ENCODE results near the gene CDKN2A. TPM values are rescaled to one million over a fixed set of nuclear protein-coding genes. Genes with fewer than 3 reads are reported as not detected.

Gene CDKN2A
- total and polyA plus RNA-seq, 4 donors = 0.23 to 0.76 (median 0.43) TPM

DNA sequence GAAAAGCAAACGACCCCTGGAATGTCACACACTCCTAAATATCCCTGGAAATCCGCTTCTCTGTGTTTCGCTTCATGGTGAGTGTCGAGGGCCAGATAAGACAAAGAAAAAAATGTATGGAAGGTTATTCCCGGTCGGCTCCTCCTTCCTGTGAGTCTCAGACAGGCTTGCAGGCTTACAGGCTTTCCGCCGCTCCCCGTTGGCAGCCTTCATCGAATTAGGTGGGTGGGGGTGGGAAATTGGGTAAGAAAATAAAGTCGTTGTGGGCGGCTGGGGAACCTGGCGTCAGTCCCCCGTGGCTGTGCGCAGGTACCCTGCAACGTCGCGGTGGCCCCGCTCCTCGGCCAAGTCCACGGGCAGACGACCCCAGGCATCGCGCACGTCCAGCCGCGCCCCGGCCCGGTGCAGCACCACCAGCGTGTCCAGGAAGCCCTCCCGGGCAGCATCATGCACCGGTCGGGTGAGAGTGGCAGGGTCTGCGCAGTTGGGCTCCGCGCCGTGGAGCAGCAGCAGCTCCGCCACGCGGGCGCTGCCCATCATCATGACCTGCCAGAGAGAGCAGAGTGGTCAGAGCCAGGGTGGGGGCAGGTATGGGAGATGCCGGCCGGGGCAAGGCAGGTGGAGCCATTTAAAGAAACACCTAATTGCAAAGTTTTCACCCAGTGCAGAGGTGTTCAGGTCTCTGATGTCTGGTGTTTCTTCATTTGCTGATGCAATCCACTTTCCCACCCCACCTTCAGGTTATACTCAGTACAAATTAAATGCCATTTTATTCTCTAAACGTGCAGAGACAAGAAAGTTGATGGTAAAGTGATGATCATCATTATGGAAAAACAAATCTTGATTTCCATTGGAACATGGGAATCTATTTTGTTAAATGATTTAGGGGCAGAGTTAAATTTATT, 11.8 kb upstream of the CDKN2A start:
- H3K4me1 ChIP-seq (ENCODE audit: control insufficient read depth in 4 of 4, insufficient read depth in 4 of 4, low read length in 3 of 4) = peaks cover 2 to 17% (median 8%) of the 10 kb centered on the region in 4 donors
- H3K27ac ChIP-seq (ENCODE audit: low read depth in 1 of 2, low read length in 2 of 2) = no peak overlapping the region
- peaks cover 0 to 10% (median 0%) of the 10 kb centered on the region in 4 donors for H3K27me3 ChIP-seq (ENCODE audit: control insufficient read depth in 4 of 4, insufficient read depth in 4 of 4, low read length in 3 of 4)
- 41% methylated on average over 44 of the region's 44 CpGs for WGBS
- no peak for DNase-seq (ENCODE audit: low spot score)
- no peaks in the 10 kb centered on the region for H3K9me3 ChIP-seq (ENCODE audit: control insufficient read depth in 4 of 4, low read length in 3 of 4)
- no peak overlapping the region for H3K4me3 ChIP-seq (ENCODE audit: low read depth in 1 of 3, low read length in 3 of 3)
- no peaks in the 10 kb centered on the region for H3K36me3 ChIP-seq (ENCODE audit: control insufficient read depth in 4 of 4, insufficient read depth in 3 of 4, low read depth in 1 of 4, low read length in 3 of 4)
- H3K9ac ChIP-seq (ENCODE audit: low read depth in 1 of 2, low read length in 2 of 2) = no peak overlapping the region
- TF ChIP-seq FOXA2 (IDR thresholded peaks at IDR 0.05) (no peak), YY1 (IDR thresholded peaks at IDR 0.05) (no peak), GABPA (IDR thresholded peaks at IDR 0.05 in 1 of 2, conservative IDR thresholded peaks at IDR 0.05 in 1 of 2) (no peak), EGR1 (IDR thresholded peaks at IDR 0.05; ENCODE audit: low read depth in 2 of 2) (no peak)
- TF ChIP-seq, protein P1, sequence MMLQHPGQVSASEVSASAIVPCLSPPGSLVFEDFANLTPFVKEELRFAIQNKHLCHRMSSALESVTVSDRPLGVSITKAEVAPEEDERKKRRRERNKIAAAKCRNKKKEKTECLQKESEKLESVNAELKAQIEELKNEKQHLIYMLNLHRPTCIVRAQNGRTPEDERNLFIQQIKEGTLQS (IDR thresholded peaks at IDR 0.05) = no peak
- TF ChIP-seq, protein P2, sequence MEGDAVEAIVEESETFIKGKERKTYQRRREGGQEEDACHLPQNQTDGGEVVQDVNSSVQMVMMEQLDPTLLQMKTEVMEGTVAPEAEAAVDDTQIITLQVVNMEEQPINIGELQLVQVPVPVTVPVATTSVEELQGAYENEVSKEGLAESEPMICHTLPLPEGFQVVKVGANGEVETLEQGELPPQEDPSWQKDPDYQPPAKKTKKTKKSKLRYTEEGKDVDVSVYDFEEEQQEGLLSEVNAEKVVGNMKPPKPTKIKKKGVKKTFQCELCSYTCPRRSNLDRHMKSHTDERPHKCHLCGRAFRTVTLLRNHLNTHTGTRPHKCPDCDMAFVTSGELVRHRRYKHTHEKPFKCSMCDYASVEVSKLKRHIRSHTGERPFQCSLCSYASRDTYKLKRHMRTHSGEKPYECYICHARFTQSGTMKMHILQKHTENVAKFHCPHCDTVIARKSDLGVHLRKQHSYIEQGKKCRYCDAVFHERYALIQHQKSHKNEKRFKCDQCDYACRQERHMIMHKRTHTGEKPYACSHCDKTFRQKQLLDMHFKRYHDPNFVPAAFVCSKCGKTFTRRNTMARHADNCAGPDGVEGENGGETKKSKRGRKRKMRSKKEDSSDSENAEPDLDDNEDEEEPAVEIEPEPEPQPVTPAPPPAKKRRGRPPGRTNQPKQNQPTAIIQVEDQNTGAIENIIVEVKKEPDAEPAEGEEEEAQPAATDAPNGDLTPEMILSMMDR (IDR thresholded peaks at IDR 0.05; ENCODE audit: low read depth, low read length, missing input control) = no peak

DNA sequence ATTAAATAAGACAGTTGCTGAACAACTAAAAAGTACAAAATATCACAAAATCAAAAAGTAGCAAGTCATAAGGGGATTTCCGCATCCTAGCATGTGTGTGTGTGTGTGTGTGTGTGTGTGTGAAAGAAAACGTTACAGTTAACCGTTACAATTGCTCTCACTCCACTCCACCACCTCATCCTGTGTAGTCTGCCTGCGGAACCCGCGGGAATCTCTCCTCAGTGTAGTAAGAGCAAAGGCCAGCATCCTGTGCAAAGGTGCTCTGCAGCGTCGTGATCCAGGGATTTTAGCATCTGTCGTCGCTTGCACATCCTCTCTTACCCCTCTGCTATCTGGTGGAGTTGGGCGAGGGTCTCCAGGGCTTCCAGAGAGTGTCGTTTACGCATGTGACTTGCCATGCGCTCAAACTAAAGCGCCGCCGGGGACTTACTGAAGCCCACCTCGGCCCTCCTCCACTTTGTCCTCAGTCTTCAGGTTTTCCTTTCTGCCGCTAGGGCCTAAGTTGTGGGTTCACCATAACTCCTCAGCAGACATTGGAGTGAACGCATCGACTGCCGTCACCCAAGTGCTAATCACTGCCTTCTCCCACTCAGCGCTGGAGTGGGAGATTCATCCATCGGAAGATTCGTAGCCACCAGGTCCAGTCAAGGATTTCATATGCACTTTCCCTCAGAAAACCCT, 11.0 kb upstream of the CDKN2A start:
- Histone ChIP-seq H3K4me3 (ENCODE audit: low read depth in 1 of 3, low read length in 3 of 3) (no peak overlapping the region), H3K4me1 (ENCODE audit: control insufficient read depth in 4 of 4, insufficient read depth in 4 of 4, low read length in 3 of 4) (peaks cover 2 to 17% (median 8%) of the 10 kb centered on the region in 4 donors), H3K9me3 (ENCODE audit: control insufficient read depth in 4 of 4, low read length in 3 of 4) (no peaks in the 10 kb centered on the region), H3K27ac (ENCODE audit: low read depth in 1 of 2, low read length in 2 of 2) (no peak overlapping the region), H3K36me3 (ENCODE audit: control insufficient read depth in 4 of 4, insufficient read depth in 3 of 4, low read depth in 1 of 4, low read length in 3 of 4) (no peaks in the 10 kb centered on the region), H3K9ac (ENCODE audit: low read depth in 1 of 2, low read length in 2 of 2) (no peak overlapping the region), H3K27me3 (ENCODE audit: control insufficient read depth in 4 of 4, insufficient read depth in 4 of 4, low read length in 3 of 4) (peaks cover 0 to 10% (median 0%) of the 10 kb centered on the region in 4 donors)
- 57% methylated on average over 25 of the region's 25 CpGs for WGBS
- TF ChIP-seq GABPA (IDR thresholded peaks at IDR 0.05 in 1 of 2, conservative IDR thresholded peaks at IDR 0.05 in 1 of 2) (no peak), FOXA1 (IDR thresholded peaks at IDR 0.05) (no peak)
- TF ChIP-seq, protein P3, sequence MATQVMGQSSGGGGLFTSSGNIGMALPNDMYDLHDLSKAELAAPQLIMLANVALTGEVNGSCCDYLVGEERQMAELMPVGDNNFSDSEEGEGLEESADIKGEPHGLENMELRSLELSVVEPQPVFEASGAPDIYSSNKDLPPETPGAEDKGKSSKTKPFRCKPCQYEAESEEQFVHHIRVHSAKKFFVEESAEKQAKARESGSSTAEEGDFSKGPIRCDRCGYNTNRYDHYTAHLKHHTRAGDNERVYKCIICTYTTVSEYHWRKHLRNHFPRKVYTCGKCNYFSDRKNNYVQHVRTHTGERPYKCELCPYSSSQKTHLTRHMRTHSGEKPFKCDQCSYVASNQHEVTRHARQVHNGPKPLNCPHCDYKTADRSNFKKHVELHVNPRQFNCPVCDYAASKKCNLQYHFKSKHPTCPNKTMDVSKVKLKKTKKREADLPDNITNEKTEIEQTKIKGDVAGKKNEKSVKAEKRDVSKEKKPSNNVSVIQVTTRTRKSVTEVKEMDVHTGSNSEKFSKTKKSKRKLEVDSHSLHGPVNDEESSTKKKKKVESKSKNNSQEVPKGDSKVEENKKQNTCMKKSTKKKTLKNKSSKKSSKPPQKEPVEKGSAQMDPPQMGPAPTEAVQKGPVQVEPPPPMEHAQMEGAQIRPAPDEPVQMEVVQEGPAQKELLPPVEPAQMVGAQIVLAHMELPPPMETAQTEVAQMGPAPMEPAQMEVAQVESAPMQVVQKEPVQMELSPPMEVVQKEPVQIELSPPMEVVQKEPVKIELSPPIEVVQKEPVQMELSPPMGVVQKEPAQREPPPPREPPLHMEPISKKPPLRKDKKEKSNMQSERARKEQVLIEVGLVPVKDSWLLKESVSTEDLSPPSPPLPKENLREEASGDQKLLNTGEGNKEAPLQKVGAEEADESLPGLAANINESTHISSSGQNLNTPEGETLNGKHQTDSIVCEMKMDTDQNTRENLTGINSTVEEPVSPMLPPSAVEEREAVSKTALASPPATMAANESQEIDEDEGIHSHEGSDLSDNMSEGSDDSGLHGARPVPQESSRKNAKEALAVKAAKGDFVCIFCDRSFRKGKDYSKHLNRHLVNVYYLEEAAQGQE (IDR thresholded peaks at IDR 0.05) = no peak
- TF ChIP-seq, protein P4, sequence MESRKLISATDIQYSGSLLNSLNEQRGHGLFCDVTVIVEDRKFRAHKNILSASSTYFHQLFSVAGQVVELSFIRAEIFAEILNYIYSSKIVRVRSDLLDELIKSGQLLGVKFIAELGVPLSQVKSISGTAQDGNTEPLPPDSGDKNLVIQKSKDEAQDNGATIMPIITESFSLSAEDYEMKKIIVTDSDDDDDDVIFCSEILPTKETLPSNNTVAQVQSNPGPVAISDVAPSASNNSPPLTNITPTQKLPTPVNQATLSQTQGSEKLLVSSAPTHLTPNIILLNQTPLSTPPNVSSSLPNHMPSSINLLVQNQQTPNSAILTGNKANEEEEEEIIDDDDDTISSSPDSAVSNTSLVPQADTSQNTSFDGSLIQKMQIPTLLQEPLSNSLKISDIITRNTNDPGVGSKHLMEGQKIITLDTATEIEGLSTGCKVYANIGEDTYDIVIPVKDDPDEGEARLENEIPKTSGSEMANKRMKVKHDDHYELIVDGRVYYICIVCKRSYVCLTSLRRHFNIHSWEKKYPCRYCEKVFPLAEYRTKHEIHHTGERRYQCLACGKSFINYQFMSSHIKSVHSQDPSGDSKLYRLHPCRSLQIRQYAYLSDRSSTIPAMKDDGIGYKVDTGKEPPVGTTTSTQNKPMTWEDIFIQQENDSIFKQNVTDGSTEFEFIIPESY (IDR thresholded peaks at IDR 0.05) = no peak
- TF ChIP-seq, protein P1 (IDR thresholded peaks at IDR 0.05) = no peak
- no peak for DNase-seq (ENCODE audit: low spot score)
